ENCODE results near the gene ANKRD16. TPM values are rescaled to one million over a fixed set of nuclear protein-coding genes. Genes with fewer than 3 reads are reported as not detected.

The ANKRD16 gene
- total RNA-seq, 1 donor from 2014 or later = 4.5 TPM

Other genes with a start within 250 kb of the ANKRD16 start
- gene ASB13, start 223.3 kb downstream of the ANKRD16 start, total RNA-seq = 18.1 and 33.3 TPM in 2 replicates
- gene TASOR2, start 205.1 kb downstream of the ANKRD16 start, total RNA-seq = 35.3 and 47.5 TPM in 2 replicates
- gene GDI2, start 76.5 kb downstream of the ANKRD16 start, total RNA-seq = 375 and 522 TPM in 2 replicates
- 61.6 and 87.5 TPM in 2 replicates for gene FBH1, start 350 bp upstream of the ANKRD16 start, total RNA-seq
- gene IL15RA, start 87.7 kb upstream of the ANKRD16 start, total RNA-seq = 8.6 and 18.0 TPM in 2 replicates
- gene IL2RA, start 172.5 kb upstream of the ANKRD16 start, total RNA-seq = not detected in 2 replicates
- gene RBM17, start 199.1 kb upstream of the ANKRD16 start, total RNA-seq = 25.9 and 29.5 TPM in 2 replicates

All from dermis microvascular lymphatic vessel endothelial cell (primary cell).